ENCODE results near the gene EPHB1.

DNA sequence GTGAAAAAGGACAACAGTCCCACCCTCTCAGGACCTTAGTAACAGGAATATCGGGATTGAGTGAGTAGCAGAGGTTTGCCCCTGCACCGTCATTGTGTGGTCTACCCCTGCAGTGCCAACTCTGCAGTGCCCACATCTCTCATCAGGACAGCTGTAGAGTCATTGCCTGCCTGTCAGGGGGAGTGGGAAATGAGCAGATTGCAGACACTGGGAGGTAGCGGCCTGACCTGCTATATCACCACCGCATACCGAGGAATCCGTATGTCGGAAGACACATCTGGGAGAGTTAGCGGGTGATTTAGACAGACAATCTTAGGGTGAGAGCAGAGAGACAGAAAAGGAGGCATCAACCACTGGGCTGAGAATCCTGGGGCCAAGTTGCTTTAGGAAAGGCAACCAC, 218.1 kb downstream of the EPHB1 start:
- TF ChIP-seq, protein P1, sequence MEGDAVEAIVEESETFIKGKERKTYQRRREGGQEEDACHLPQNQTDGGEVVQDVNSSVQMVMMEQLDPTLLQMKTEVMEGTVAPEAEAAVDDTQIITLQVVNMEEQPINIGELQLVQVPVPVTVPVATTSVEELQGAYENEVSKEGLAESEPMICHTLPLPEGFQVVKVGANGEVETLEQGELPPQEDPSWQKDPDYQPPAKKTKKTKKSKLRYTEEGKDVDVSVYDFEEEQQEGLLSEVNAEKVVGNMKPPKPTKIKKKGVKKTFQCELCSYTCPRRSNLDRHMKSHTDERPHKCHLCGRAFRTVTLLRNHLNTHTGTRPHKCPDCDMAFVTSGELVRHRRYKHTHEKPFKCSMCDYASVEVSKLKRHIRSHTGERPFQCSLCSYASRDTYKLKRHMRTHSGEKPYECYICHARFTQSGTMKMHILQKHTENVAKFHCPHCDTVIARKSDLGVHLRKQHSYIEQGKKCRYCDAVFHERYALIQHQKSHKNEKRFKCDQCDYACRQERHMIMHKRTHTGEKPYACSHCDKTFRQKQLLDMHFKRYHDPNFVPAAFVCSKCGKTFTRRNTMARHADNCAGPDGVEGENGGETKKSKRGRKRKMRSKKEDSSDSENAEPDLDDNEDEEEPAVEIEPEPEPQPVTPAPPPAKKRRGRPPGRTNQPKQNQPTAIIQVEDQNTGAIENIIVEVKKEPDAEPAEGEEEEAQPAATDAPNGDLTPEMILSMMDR (conservative IDR thresholded peaks at IDR 0.05; ENCODE audit: low read depth, low read length): no peak
- TF ChIP-seq EZH2 (IDR thresholded peaks at IDR 0.05; ENCODE audit: borderline replicate concordance, low read depth, low read length, poor library complexity, severe bottlenecking): no peak

All from A673 (cell line).